Transverse colon (tissue), 4 donors: ENCODE data around the gene UNK. TPM values are rescaled to one million over a fixed set of nuclear protein-coding genes. Genes with fewer than 3 reads are reported as not detected.
A peak's percentile ranks its signal among the peaks of the same experiment; 100 is the strongest.

Experiments
- DNase-seq: peaks from one replicate; pipeline ENCODE4 v3.0.0-alpha.2; 2019
- H3K27ac ChIP-seq, 4 donors: fragments of 200-600 bp; sonication (generic); 2 replicates each; pipeline ENCODE4 v1.5.1; 2016 to 2018; ENCODE audit warnings: inconsistent platforms in 4 of 4
- H3K27me3 ChIP-seq: fragments of 200-600 bp; sonication (generic); 2 replicates; pipeline ENCODE4 v1.5.1; 2017; ENCODE audit warnings: inconsistent platforms
- H3K36me3 ChIP-seq, 4 donors: fragments of 200-600 bp; sonication (generic); 2 replicates each; pipeline ENCODE4 v1.5.1; 2017 to 2019; ENCODE audit warnings: inconsistent platforms in 4 of 4
- H3K4me1 ChIP-seq, 4 donors: fragments of 200-600 bp; sonication (generic); 2 replicates each; pipeline ENCODE4 v1.5.1; 2017 to 2020; ENCODE audit warnings: inconsistent platforms in 4 of 4
- H3K4me3 ChIP-seq, 4 donors: fragments of 200-600 bp; sonication (generic); 1 replicate in 1 of 4; 2 replicates in 3 of 4; pipeline versions ENCODE4 v1.5.1 to v1.6.1; 2017 to 2019; ENCODE audit warnings: inconsistent platforms in 4 of 4
- H3K9me3 ChIP-seq, 2 donors: fragments of 200-600 bp; sonication (generic); 2 replicates each; pipeline ENCODE4 v1.5.1; 2017 to 2019; ENCODE audit warnings: inconsistent platforms in 2 of 2
- CTCF ChIP-seq, 5 experiments: fragments of 200-600 bp in 3 of 5; fragments of 450-650 bp in 2 of 5; sonication (generic) in 3 of 5; IDR thresholded peaks; 1 replicate in 2 of 5; 2 replicates in 3 of 5; pipeline ENCODE4 v1.5.1; 2016 to 2017; ENCODE audit warnings: antibody characterized with exemption in 5 of 5, inconsistent platforms in 3 of 5, mild to moderate bottlenecking in 2 of 5, moderate library complexity in 1 of 5
- EP300 ChIP-seq: sonication (generic); formaldehyde crosslinking; IDR thresholded peaks from one replicate; pipeline ENCODE4 v1.6.1; 2017; ENCODE audit warnings: antibody characterized with exemption, low read depth
- POLR2A ChIP-seq: fragments of 450-650 bp; IDR thresholded peaks from one replicate; pipeline ENCODE4 v1.6.1; 2016; ENCODE audit warnings: antibody characterized with exemption, mild to moderate bottlenecking, moderate library complexity
- POLR2AphosphoS5 ChIP-seq, 3 donors: sonication (generic); formaldehyde crosslinking; IDR thresholded peaks; one replicate each; pipeline ENCODE4 v1.6.1; 2016; ENCODE audit warnings: antibody characterized with exemption in 3 of 3
- WGBS, 2 donors: methylation state at CpG; one replicate each; pipeline ENCODE4 v1.1.5; 2018; ENCODE audit warnings: low coverage in 1 of 2; 5-methylcytosine and 5-hydroxymethylcytosine counted together
- in situ Hi-C, 4 donors: fragments of 200-750 bp; cut with MboI; loops; one replicate each; pipeline versions ENCODE4 v1.15.0 to v1.15.1; 2017; ENCODE audit warnings: low sequenced_read_pairs in 3 of 4, low pct_ligation_motif_present in 1 of 4, low pct_unique_long_range_greater_than_20kb in 1 of 4
- intact Hi-C: fragments of 100-400 bp; cut with DNase I; formaldehyde crosslinking; loops from one replicate; pipeline ENCODE4 v1.15.1; 2023; ENCODE audit warnings: low total_unique reads
- total RNA-seq, 4 donors: library from RNA; depleted of rRNA; stranded (reverse); fragments of >200 nt; gene quantifications; one replicate each; pipeline ENCODE4 v1.1.0, GENCODE V29; 2016

The UNK gene
- total RNA-seq, 4 donors from 2014 or later, result 24.0 to 99.1 (median 63.1) TPM

GRCh38 chr17:75842963-75843576, 58.5 kb downstream of the UNK start:
- 74% methylated on average over 10 of the region's 22 CpGs; no CpG with 5 or more reads in 1 of the 2 donors for WGBS, 2 donors
- H3K9me3 ChIP-seq, result no peaks in the 10 kb centered on the region
- H3K4me1 ChIP-seq, result peaks cover 20 to 39% (median 26%) of the 10 kb centered on the region in 4 donors
- no peaks in the 10 kb centered on the region for H3K27me3 ChIP-seq
- in situ Hi-C loops (no loop called here), intact Hi-C loops (no loop called here)
- H3K36me3 ChIP-seq, result peaks cover 0 to 21% (median 7%) of the 10 kb centered on the region in 4 donors
- H3K27ac ChIP-seq, result peak overlapping the region; percentile 79 to 85 (median 80)
- DNase-seq, result no peak
- no peak for TF ChIP-seq CTCF (IDR thresholded peaks at IDR 0.05)
- H3K4me3 ChIP-seq, result peak overlapping the region in 3 of 4 donors; percentile 7 to 32 (median 28)

- Histone ChIP-seq H3K4me1 (peaks cover 20 to 43% (median 28%) of the 10 kb centered on the region in 4 donors), H3K9me3 (no peaks in the 10 kb centered on the region), H3K27ac (peak within 1 kb of the TSS; percentile 79 to 85 (median 80)), H3K4me3 (peak within 1 kb of the TSS in 3 of 4 donors; percentile 7 to 32 (median 28)), H3K27me3 (no peaks in the 10 kb centered on the region), H3K36me3 (peaks cover 0 to 24% (median 8%) of the 10 kb centered on the region in 4 donors)
- intact Hi-C loops (no loop called here), in situ Hi-C loops (no loop called here)
- TF ChIP-seq POLR2A, result peak; percentile 45
- no peak for TF ChIP-seq EP300
- TF ChIP-seq POLR2AphosphoS5 (IDR thresholded peaks at IDR 0.05), result peak in 2 of 3 donors; percentile 43 to 54
- peak; percentile 55 for DNase-seq
- WGBS, 2 donors, result 37% methylated on average over 25 of the region's 35 CpGs; no CpG with 5 or more reads in 1 of the 2 donors
Observed at GRCh38 chr17:75843577-75844529, 59.2 kb downstream of the UNK start, which contains the start of gene UNC13D. Gene UNC13D, minus strand, starts transcription at chr17:75844404. Its CDS starts 67 bp downstream, at chr17:75844337.

- H3K36me3 ChIP-seq, result peaks cover 0 to 32% (median 12%) of the 10 kb centered on the region in 4 donors
- H3K27me3 ChIP-seq, result no peaks in the 10 kb centered on the region
- H3K4me3 ChIP-seq, result peak overlapping the region in 3 of 4 donors; percentile 7 to 32 (median 28)
- DNase-seq, result peak; percentile 85
- 38% methylated on average over 2 of the region's 14 CpGs; no CpG with 5 or more reads in 1 of the 2 donors for WGBS, 2 donors
- H3K4me1 ChIP-seq, result peaks cover 20 to 51% (median 29%) of the 10 kb centered on the region in 4 donors
- intact Hi-C loops, result no loop called here
- TF ChIP-seq POLR2AphosphoS5 (IDR thresholded peaks at IDR 0.05), result no peak
- peak overlapping the region; percentile 79 to 85 (median 80) for H3K27ac ChIP-seq
- in situ Hi-C loops, result no loop called here
- no peaks in the 10 kb centered on the region for H3K9me3 ChIP-seq
Observed at GRCh38 chr17:75844530-75845057, 60.0 kb downstream of the UNK start.

GRCh38 chr17:75845058-75845711, 60.6 kb downstream of the UNK start:
- Histone ChIP-seq H3K27ac (peak overlapping the region; percentile 79 to 85 (median 80)), H3K4me1 (peaks cover 20 to 51% (median 29%) of the 10 kb centered on the region in 4 donors), H3K27me3 (no peaks in the 10 kb centered on the region), H3K9me3 (no peaks in the 10 kb centered on the region), H3K4me3 (peak overlapping the region in 2 of 4 donors; percentile 28 to 32), H3K36me3 (peaks cover 0 to 36% (median 14%) of the 10 kb centered on the region in 4 donors)
- in situ Hi-C loops, result no loop called here
- intact Hi-C loops, result no loop called here
- peak; percentile 80 to 99 (median 87) for TF ChIP-seq CTCF (IDR thresholded peaks at IDR 0.05)
- TF ChIP-seq POLR2AphosphoS5 (IDR thresholded peaks at IDR 0.05), result peak in 2 of 3 donors; percentile 54 to 64
- peak; percentile 42 for TF ChIP-seq POLR2A
- no peak for TF ChIP-seq EP300
- WGBS, 2 donors, result 19% methylated on average over 21 of the region's 21 CpGs; no CpG with 5 or more reads in 1 of the 2 donors
- peak; percentile 91 for DNase-seq
